ENCODE measurements around the gene ST6GAL2.

ST6GAL2 gene

GRCh38 chr2:106863387-106863786 lies 22.6 kb downstream of the ST6GAL2 start:
- no peak for DNase-seq

GRCh38 chr2:106859498-106859897 lies 26.5 kb downstream of the ST6GAL2 start:
- DNase-seq, result no peak

- DNase-seq, result no peak
Measured at GRCh38 chr2:106858810-106859209, 27.2 kb downstream of the ST6GAL2 start.

GRCh38 chr2:106857882-106858478 lies 28.0 kb downstream of the ST6GAL2 start:
- DNase-seq, result no peak

- DNase-seq, result no peak
Measured at GRCh38 chr2:106853631-106854030, 32.3 kb downstream of the ST6GAL2 start.

- DNase-seq, result no peak
Measured at GRCh38 chr2:106851881-106852501, 34.0 kb downstream of the ST6GAL2 start.

- DNase-seq, result no peak
Measured at GRCh38 chr2:106851087-106851874, 34.7 kb downstream of the ST6GAL2 start.

- DNase-seq, result no peak
Measured at GRCh38 chr2:106849253-106849652, 36.7 kb downstream of the ST6GAL2 start.

GRCh38 chr2:106847366-106847765 lies 38.6 kb downstream of the ST6GAL2 start:
- no peak for DNase-seq

- DNase-seq, result no peak
Measured at GRCh38 chr2:106845716-106846115, 40.3 kb downstream of the ST6GAL2 start.

GRCh38 chr2:106843910-106844250 lies 42.1 kb downstream of the ST6GAL2 start:
- DNase-seq, result no peak

GRCh38 chr2:106843001-106843909 lies 42.7 kb downstream of the ST6GAL2 start:
- no peak for DNase-seq

- DNase-seq, result no peak
Measured at GRCh38 chr2:106841886-106842645, 43.9 kb downstream of the ST6GAL2 start.

- DNase-seq, result no peak
Measured at GRCh38 chr2:106840818-106841217, 45.1 kb downstream of the ST6GAL2 start.

GRCh38 chr2:106839849-106840595 lies 45.9 kb downstream of the ST6GAL2 start:
- no peak for DNase-seq

GRCh38 chr2:106833256-106833655 lies 52.7 kb downstream of the ST6GAL2 start:
- no peak for DNase-seq

GRCh38 chr2:106831816-106832569 lies 54.0 kb downstream of the ST6GAL2 start:
- no peak for DNase-seq

GRCh38 chr2:106831241-106831640 lies 54.7 kb downstream of the ST6GAL2 start:
- DNase-seq, result no peak

- no peak for DNase-seq
Measured at GRCh38 chr2:106830191-106830590, 55.8 kb downstream of the ST6GAL2 start.

- no peak for DNase-seq
Measured at GRCh38 chr2:106828119-106828518, 57.8 kb downstream of the ST6GAL2 start.

GRCh38 chr2:106827158-106827557 lies 58.8 kb downstream of the ST6GAL2 start:
- DNase-seq, result no peak
